Measurements from ENCODE around the gene SNX6.

DNA sequence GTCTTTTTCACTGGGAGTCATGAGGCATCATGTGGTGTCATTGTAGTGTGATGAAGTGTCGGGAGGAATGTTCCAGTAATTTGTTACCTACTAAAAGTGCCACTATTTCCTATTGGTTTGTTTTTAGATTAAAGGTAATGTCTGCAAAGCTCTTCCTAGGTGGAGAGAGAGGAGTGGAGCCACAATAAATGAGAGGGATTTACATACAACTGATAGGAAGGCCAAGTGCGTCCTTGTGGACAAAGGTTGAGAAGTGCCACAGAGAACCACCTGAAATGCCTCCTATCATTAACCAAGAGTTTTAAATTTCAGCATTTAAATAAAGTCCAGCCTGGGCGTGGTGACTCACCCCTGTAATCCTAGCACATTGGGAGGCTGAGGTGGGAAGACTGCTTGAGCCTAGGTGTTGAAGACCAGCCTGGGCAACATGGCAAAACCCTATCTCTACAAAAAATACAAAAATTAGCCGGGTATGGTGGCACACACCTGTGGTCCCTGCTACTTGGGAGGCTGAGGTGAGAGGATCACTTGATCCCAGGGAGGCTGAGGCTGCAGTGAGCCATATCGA lies 2.5 kb upstream of the SNX6 start:
- TF ChIP-seq, protein P1, sequence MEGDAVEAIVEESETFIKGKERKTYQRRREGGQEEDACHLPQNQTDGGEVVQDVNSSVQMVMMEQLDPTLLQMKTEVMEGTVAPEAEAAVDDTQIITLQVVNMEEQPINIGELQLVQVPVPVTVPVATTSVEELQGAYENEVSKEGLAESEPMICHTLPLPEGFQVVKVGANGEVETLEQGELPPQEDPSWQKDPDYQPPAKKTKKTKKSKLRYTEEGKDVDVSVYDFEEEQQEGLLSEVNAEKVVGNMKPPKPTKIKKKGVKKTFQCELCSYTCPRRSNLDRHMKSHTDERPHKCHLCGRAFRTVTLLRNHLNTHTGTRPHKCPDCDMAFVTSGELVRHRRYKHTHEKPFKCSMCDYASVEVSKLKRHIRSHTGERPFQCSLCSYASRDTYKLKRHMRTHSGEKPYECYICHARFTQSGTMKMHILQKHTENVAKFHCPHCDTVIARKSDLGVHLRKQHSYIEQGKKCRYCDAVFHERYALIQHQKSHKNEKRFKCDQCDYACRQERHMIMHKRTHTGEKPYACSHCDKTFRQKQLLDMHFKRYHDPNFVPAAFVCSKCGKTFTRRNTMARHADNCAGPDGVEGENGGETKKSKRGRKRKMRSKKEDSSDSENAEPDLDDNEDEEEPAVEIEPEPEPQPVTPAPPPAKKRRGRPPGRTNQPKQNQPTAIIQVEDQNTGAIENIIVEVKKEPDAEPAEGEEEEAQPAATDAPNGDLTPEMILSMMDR (conservative IDR thresholded peaks at IDR 0.05; ENCODE audit: low read depth, low read length), result no peak
- no peak for TF ChIP-seq EZH2 (IDR thresholded peaks at IDR 0.05; ENCODE audit: borderline replicate concordance, low read depth, low read length, poor library complexity, severe bottlenecking)
